ENCODE data around the gene PLEKHB2.

Gene PLEKHB2

DNA sequence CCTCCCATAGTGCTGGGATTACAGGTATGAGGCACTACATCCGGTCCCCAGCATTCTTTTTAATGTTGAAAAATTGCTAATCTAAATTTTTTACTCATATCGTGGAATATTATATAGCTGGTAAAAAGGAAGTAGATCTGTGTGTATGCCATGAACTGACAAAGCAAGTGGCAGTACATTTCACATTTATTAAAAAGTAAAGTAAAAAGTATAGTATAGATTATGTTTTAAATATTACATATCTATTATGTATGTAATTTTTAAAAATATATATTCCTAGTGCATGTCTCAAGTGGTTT lies 25.1 kb downstream of the PLEKHB2 start:
- H3K27ac ChIP-seq, result no peak overlapping the region
- TF ChIP-seq CTCF (conservative IDR thresholded peaks at IDR 0.05), result no peak
- TF ChIP-seq ZFX (IDR thresholded peaks at IDR 0.05), result no peak

DNA sequence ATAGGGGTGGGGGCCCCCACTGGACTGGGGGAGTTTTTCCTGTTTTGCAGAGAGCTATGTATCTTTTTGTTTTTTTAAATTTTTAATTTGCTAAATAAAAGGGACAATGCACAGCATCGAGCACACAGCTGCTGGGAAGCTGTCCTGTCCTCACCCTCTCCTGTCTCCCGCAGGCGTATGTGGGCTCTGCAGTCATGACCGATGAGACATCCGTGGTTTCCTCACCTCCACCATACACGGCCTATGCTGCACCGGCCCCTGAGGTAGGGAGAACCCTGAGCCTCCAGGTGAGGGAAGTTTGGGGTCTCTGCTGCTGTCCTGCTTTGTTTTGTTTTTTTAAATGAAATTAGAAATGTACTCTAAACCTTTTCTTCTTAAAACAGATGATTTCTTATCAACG lies 27.6 kb downstream of the PLEKHB2 start:
- no peak overlapping the region for H3K27ac ChIP-seq
- TF ChIP-seq CTCF (conservative IDR thresholded peaks at IDR 0.05) (no peak), ZFX (IDR thresholded peaks at IDR 0.05) (no peak)

DNA sequence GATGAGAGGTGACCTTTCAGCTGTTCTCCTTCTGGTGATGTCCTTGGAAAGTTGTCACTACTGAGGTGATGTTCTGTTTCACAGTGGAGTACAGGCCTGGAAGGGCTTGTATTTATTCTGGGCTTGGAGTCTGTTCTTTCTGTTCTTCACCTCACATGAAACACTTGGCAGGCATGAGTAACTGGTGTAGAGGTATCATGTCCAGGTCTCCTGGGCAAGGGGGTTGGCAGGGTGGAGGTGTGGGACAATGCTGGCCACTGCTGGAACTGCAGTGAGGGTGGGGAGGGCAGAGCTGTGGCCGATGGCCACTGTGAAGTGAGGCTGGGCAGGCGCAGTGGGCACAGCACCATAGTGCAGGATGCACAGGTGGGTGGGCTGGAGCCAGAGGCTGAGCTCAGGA lies 35.4 kb downstream of the PLEKHB2 start:
- no peak overlapping the region for H3K27ac ChIP-seq
- TF ChIP-seq ZFX (IDR thresholded peaks at IDR 0.05) (no peak), CTCF (conservative IDR thresholded peaks at IDR 0.05) (no peak)

DNA sequence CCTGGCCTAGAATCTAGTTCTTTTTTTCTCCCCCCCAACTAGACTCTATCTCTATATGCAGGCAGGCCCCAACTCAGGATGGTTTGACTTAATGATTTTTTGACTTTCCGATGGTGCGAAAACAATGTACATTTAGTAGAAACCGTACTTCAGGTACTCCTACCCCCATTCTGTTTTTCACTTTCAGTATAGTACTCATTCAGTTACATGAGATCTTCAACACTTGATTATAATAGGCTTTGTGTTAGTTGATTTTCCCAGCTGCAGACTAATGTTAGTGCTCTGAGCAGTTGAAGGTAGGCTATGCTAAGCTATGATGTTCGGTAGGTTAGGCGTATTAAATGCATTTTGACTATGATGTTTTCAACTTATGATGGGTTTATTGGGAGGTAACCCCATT lies 37.7 kb downstream of the PLEKHB2 start:
- TF ChIP-seq CTCF (conservative IDR thresholded peaks at IDR 0.05), result no peak
- TF ChIP-seq ZFX (IDR thresholded peaks at IDR 0.05), result no peak
- H3K27ac ChIP-seq, result no peak overlapping the region

- TF ChIP-seq CTCF (conservative IDR thresholded peaks at IDR 0.05), result no peak
- no peak for TF ChIP-seq ZFX (IDR thresholded peaks at IDR 0.05)
- H3K27ac ChIP-seq, result no peak overlapping the region
Measured at GRCh38 chr2:131143803-131144202, 38.7 kb downstream of the PLEKHB2 start.

- H3K27ac ChIP-seq, result no peak overlapping the region
Measured at GRCh38 chr2:131145040-131145439, 39.9 kb downstream of the PLEKHB2 start.

GRCh38 chr2:131146231-131146630 lies 41.1 kb downstream of the PLEKHB2 start:
- no peak for TF ChIP-seq ZFX (IDR thresholded peaks at IDR 0.05)
- no peak for TF ChIP-seq CTCF (conservative IDR thresholded peaks at IDR 0.05)
- no peak overlapping the region for H3K27ac ChIP-seq

More at GRCh38 chr2:131145040-131145439, 39.9 kb downstream of the PLEKHB2 start:
- no peak for TF ChIP-seq CTCF (conservative IDR thresholded peaks at IDR 0.05)
- TF ChIP-seq ZFX (IDR thresholded peaks at IDR 0.05), result no peak
